Smooth muscle cell of the coronary artery (primary cell): ENCODE results near the gene APOBR. TPM values are rescaled to one million over a fixed set of nuclear protein-coding genes. Genes with fewer than 3 reads are reported as not detected.

ENCODE experiments used
- total RNA-seq: library from RNA; depleted of rRNA; stranded (reverse); fragments of >200 nt; gene quantifications from 2 replicates; pipeline ENCODE4 v1.2.3, GENCODE V29; 2014; ENCODE audit warnings: low replicate concordance

APOBR gene
- total RNA-seq, result not detected in 2 replicates

DNA sequence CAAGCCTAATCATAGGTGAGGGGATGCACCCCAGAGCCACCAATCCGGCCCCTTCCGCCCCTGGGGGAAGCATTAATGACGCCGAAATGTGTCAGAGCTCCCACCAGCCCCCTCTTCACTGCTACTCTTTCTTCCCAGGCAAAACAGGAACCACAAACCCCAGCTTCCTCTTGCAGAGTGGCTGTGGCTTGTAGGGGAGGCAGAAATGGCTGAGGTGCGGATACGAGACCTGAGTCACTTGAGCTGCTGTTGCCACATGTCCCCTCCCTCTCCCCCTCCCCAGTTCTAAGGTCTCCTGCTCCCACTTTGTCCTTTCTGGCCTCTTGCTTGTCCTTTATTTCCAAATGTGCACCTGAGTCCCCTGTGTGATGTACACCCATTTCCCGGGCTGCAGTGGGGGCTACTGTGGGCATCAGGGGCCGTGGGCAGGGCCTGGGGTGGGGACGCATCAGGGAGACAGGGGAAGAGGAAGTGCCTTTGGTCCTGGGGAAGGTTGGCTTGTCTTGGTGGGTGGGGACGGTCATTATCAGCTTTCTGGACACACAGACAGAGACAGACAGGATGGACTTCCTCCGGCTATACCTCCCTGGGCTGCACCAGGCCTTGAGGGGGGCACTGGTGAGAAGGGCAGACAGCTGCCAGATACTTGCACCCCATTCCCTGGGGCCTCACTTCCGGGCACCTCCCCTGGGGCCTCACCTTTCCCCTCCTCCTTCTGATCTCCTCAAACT is at the start of gene APOBR:
Gene APOBR, plus strand, starts transcription at position 523 of the 731 bp plus-strand sequence. Its CDS starts 39 bp downstream, at position 562.

DNA sequence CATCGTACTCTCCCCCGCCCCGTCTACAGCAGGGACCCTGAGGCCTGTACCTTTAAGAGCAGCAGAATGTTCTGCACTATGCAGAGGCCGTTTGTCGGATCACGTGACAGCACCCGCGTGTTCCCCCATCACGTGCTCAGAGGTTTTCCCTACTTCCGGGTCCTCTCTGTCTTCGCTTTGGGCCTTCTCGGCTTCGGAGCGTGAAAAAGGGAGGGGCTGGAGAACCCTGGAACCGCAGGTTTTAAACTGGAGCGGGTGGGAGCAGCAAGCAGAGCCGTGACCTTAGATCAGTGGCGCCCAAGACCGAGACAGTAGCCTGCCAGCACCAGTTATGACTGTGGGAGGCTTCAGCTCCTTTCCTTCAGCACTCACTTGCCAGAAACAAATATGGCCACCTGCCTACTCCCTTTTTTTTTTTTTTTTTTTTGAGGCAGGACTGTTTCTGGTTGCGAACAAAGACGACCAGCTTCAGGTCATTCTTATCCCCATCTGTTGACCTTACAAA is 2.4 kb upstream of the APOBR start, which contains the start of gene CLN3:
Gene CLN3, minus strand, starts transcription at position 105 of the 505 bp plus-strand sequence. CDS start 315 bp downstream, outside the sequence.

GRCh38 chr16:28538733-28539596 is 44.5 kb downstream of the APOBR start, which contains the start of gene NUPR1:
Gene NUPR1, minus strand, starts transcription at chr16:28538974. Its CDS starts 67 bp downstream, at chr16:28538907.

Other genes with a start within 250 kb of the APOBR start
- under 0.01 TPM in 1 of 2 replicates, not detected in the other for gene SBK1, start 202.1 kb upstream of the APOBR start, total RNA-seq
- 0.30 TPM in 1 of 2 replicates, not detected in the other for gene NPIPB6, start 131.1 kb upstream of the APOBR start, total RNA-seq
- gene EIF3CL, start 90.8 kb upstream of the APOBR start, total RNA-seq, result 64.8 and 144 TPM in 2 replicates
- gene NPIPB7, start 22.3 kb upstream of the APOBR start, total RNA-seq, result not detected in 2 replicates
- 8.0 and 10.1 TPM in 2 replicates for gene CLN3, start 2.6 kb upstream of the APOBR start, total RNA-seq
- gene IL27, start 12.2 kb downstream of the APOBR start, total RNA-seq, result not detected in 2 replicates
- 43.7 and 74.9 TPM in 2 replicates for gene NUPR1, start 44.3 kb downstream of the APOBR start, total RNA-seq
- gene SGF29, start 59.3 kb downstream of the APOBR start, total RNA-seq, result 7.7 and 7.8 TPM in 2 replicates
- gene SULT1A2, start 102.4 kb downstream of the APOBR start, total RNA-seq, result 0.23 TPM in 1 of 2 replicates, not detected in the other
- 5.0 and 12.9 TPM in 2 replicates for gene SULT1A1, start 115.4 kb downstream of the APOBR start, total RNA-seq
- not detected in 2 replicates for gene NPIPB8, start 143.4 kb downstream of the APOBR start, total RNA-seq
- 158 and 350 TPM in 2 replicates for gene EIF3C, start 216.8 kb downstream of the APOBR start, total RNA-seq